Nephron (organoid): Measurements from ENCODE around the gene FBXO2.

Source experiments
- H3K27ac Mint-ChIP-seq, 3 experiments: 2 replicates each; pipeline ENCODE4 v1.8.0; 2020; ENCODE audit warnings: mixed read lengths in 3 of 3, mild to moderate bottlenecking in 2 of 3, moderate library complexity in 1 of 3
- H3K27me3 Mint-ChIP-seq: 2 replicates; pipeline ENCODE4 v1.8.0; 2021; ENCODE audit warnings: low read depth, mild to moderate bottlenecking, moderate library complexity, mixed read lengths
- H3K36me3 Mint-ChIP-seq: 2 replicates; pipeline ENCODE4 v1.8.0; 2020; ENCODE audit warnings: low read depth, mixed read lengths
- H3K4me1 Mint-ChIP-seq: 2 replicates; pipeline ENCODE4 v1.8.0; 2020; ENCODE audit warnings: mixed read lengths
- H3K4me3 Mint-ChIP-seq, 3 experiments: 2 replicates each; pipeline ENCODE4 v1.8.0; 2020; ENCODE audit warnings: mild to moderate bottlenecking in 3 of 3, mixed read lengths in 3 of 3, moderate library complexity in 2 of 3
- H3K9me3 Mint-ChIP-seq: 2 replicates; pipeline ENCODE4 v1.8.0; 2020; ENCODE audit warnings: mixed read lengths
- CTCF ChIP-seq, 3 experiments: fragments of 200-600 bp; sonication (generic); IDR thresholded peaks; one replicate each; pipeline ENCODE4 v1.5.0; 2021; ENCODE audit warnings: antibody characterized with exemption in 3 of 3; ENCODE audit not compliant: unreplicated experiment in 3 of 3

The FBXO2 gene

GRCh38 chr1:11654939-11655808 is 945 bp upstream of the FBXO2 start:
- H3K4me1 Mint-ChIP-seq: peaks cover 9% of the 10 kb centered on the region
- H3K4me3 Mint-ChIP-seq: peak overlapping the region; percentile 76 to 79 (median 77)
- no peak overlapping the region for H3K27ac Mint-ChIP-seq
- H3K27me3 Mint-ChIP-seq: peaks cover 47% of the 10 kb centered on the region
- peaks cover 8% of the 10 kb centered on the region for H3K36me3 Mint-ChIP-seq
- no peaks in the 10 kb centered on the region for H3K9me3 Mint-ChIP-seq
- TF ChIP-seq CTCF (IDR thresholded peaks at IDR 0.05; ENCODE audit: unreplicated experiment in 3 of 3): no peak

GRCh38 chr1:11653861-11654136 is 430 bp downstream of the FBXO2 start:
- no peak for TF ChIP-seq CTCF (IDR thresholded peaks at IDR 0.05; ENCODE audit: unreplicated experiment in 3 of 3)
- H3K36me3 Mint-ChIP-seq: peaks cover 5% of the 10 kb centered on the region
- H3K4me1 Mint-ChIP-seq: peaks cover 9% of the 10 kb centered on the region
- peak overlapping the region; percentile 37 to 71 (median 59) for H3K4me3 Mint-ChIP-seq
- H3K27me3 Mint-ChIP-seq: peaks cover 60% of the 10 kb centered on the region
- H3K27ac Mint-ChIP-seq: no peak overlapping the region
- no peaks in the 10 kb centered on the region for H3K9me3 Mint-ChIP-seq

- Mint-ChIP-seq H3K27ac (no peak overlapping the region), H3K36me3 (peaks cover 5% of the 10 kb centered on the region), H3K4me1 (peaks cover 9% of the 10 kb centered on the region), H3K27me3 (peaks cover 65% of the 10 kb centered on the region), H3K9me3 (no peaks in the 10 kb centered on the region), H3K4me3 (peak overlapping the region; percentile 65 to 72 (median 71))
- no peak for TF ChIP-seq CTCF (IDR thresholded peaks at IDR 0.05; ENCODE audit: unreplicated experiment in 3 of 3)
Observed at GRCh38 chr1:11653101-11653860, 948 bp downstream of the FBXO2 start.

GRCh38 chr1:11652203-11652780 is 1.9 kb downstream of the FBXO2 start:
- peak overlapping the region; percentile 22 to 70 (median 47) for H3K4me3 Mint-ChIP-seq
- peaks cover 9% of the 10 kb centered on the region for H3K4me1 Mint-ChIP-seq
- H3K27me3 Mint-ChIP-seq: peaks cover 69% of the 10 kb centered on the region

GRCh38 chr1:11651017-11651416 is 3.2 kb downstream of the FBXO2 start:
- TF ChIP-seq CTCF (IDR thresholded peaks at IDR 0.05; ENCODE audit: unreplicated experiment in 3 of 3): no peak
- H3K9me3 Mint-ChIP-seq: no peaks in the 10 kb centered on the region
- peaks cover 9% of the 10 kb centered on the region for H3K4me1 Mint-ChIP-seq
- H3K4me3 Mint-ChIP-seq: peak overlapping the region; percentile 9 to 39 (median 16)
- no peaks in the 10 kb centered on the region for H3K36me3 Mint-ChIP-seq
- H3K27me3 Mint-ChIP-seq: peaks cover 77% of the 10 kb centered on the region
- no peak overlapping the region for H3K27ac Mint-ChIP-seq

More at GRCh38 chr1:11652203-11652780, 1.9 kb downstream of the FBXO2 start:
- H3K9me3 Mint-ChIP-seq: no peaks in the 10 kb centered on the region
- TF ChIP-seq CTCF (IDR thresholded peaks at IDR 0.05; ENCODE audit: unreplicated experiment in 3 of 3): no peak
- H3K27ac Mint-ChIP-seq: no peak overlapping the region
- H3K36me3 Mint-ChIP-seq: no peaks in the 10 kb centered on the region
